GM12864 (cell line): ENCODE results near the gene GRB2.

Experiments
- DNase-seq: peaks from one replicate; pipeline ENCODE4 v3.0.0-alpha.2; 2011; ENCODE audit warnings: low read depth
- H3K4me3 ChIP-seq: 2 replicates; pipeline ENCODE4 v1.5.1; 2011; ENCODE audit warnings: mild to moderate bottlenecking, low read depth, low read length, control low read depth
- CTCF ChIP-seq: IDR thresholded peaks from 2 replicates; pipeline ENCODE4 v1.5.1; 2011; ENCODE audit warnings: low read depth, mild to moderate bottlenecking, moderate library complexity, low read length, control low read depth, inconsistent platforms; ENCODE audit errors: missing control alignments

GRB2 gene

GRCh38 chr17:75394332-75394918 lies 11.1 kb downstream of the GRB2 start:
- peak overlapping the region; percentile 60 for H3K4me3 ChIP-seq
- DNase-seq: no peak
- no peak for TF ChIP-seq CTCF

- peak; percentile 82 for DNase-seq
- H3K4me3 ChIP-seq: peak overlapping the region; percentile 60
- TF ChIP-seq CTCF: no peak
Measured at GRCh38 chr17:75393523-75394331, 11.8 kb downstream of the GRB2 start.

- H3K4me3 ChIP-seq: no peak overlapping the region
- TF ChIP-seq CTCF: no peak
Measured at GRCh38 chr17:75392559-75392958, 12.9 kb downstream of the GRB2 start.

GRCh38 chr17:75390982-75391381 lies 14.5 kb downstream of the GRB2 start:
- TF ChIP-seq CTCF: no peak
- no peak overlapping the region for H3K4me3 ChIP-seq
- no peak for DNase-seq

More at GRCh38 chr17:75392559-75392958, 12.9 kb downstream of the GRB2 start:
- DNase-seq: no peak

- no peak for TF ChIP-seq CTCF
- no peak for DNase-seq
- H3K4me3 ChIP-seq: no peak overlapping the region
Measured at GRCh38 chr17:75388476-75389030, 16.9 kb downstream of the GRB2 start.

- H3K4me3 ChIP-seq: no peak overlapping the region
- DNase-seq: no peak
- no peak for TF ChIP-seq CTCF
Measured at GRCh38 chr17:75387771-75388170, 17.7 kb downstream of the GRB2 start.

- no peak for TF ChIP-seq CTCF
- DNase-seq: no peak
- H3K4me3 ChIP-seq: no peak overlapping the region
Measured at GRCh38 chr17:75386430-75386829, 19.0 kb downstream of the GRB2 start.
